AG04450 (cell line): ENCODE measurements around the gene SOWAHA. TPM values are rescaled to one million over a fixed set of nuclear protein-coding genes. Genes with fewer than 3 reads are reported as not detected.
A peak's percentile ranks its signal among the peaks of the same experiment; 100 is the strongest.

Experiments
- CTCF ChIA-PET: fragments of 300-600, 350-600 bp; formaldehyde crosslinking; extraction: SDS; loops from one replicate; lab custom pipeline; 2022; ENCODE audit warnings: antibody characterized with exemption, inconsistent platforms; lab: Charles Lee
- POLR2A ChIA-PET: fragments of 350-600 bp; formaldehyde crosslinking; extraction: SDS; loops from one replicate; lab custom pipeline; 2021; ENCODE audit warnings: antibody characterized with exemption, inconsistent platforms; lab: Yijun Ruan, JAX
- DNase-seq: peaks from one replicate; pipeline ENCODE4 v3.0.0-alpha.2; 2011; ENCODE audit warnings: low read depth, low spot score
- H3K27ac ChIP-seq: one replicate; pipeline ENCODE4 v1.5.1; 2012; ENCODE audit warnings: low read depth, low read length, control low read depth
- H3K27me3 ChIP-seq: one replicate; pipeline ENCODE4 v1.6.0; 2012; ENCODE audit warnings: low read length; ENCODE audit not compliant: control insufficient read depth, insufficient read depth
- H3K4me3 ChIP-seq: 2 replicates; pipeline ENCODE4 v1.5.1; 2011; ENCODE audit warnings: mild to moderate bottlenecking, low read depth, low read length, control low read depth
- H3K9me3 ChIP-seq: 2 replicates; pipeline ENCODE4 v1.5.1; 2012; ENCODE audit warnings: low read length; ENCODE audit not compliant: control insufficient read depth, insufficient read depth
- polyA plus RNA-seq: library from polyadenylated mRNA; depleted of rRNA; stranded (reverse); fragments of >200 nt; gene quantifications from 2 replicates; pipeline ENCODE4 v1.2.3, GENCODE V29; 2011
- TF ChIP-seq, protein P1 (sequence below): IDR thresholded peaks from 2 replicates; pipeline ENCODE4 v1.5.1; 2011; ENCODE audit warnings: low read depth, low read length, control low read depth, inconsistent platforms

The SOWAHA gene
- polyA plus RNA-seq, 1 experiment: not detected

DNA sequence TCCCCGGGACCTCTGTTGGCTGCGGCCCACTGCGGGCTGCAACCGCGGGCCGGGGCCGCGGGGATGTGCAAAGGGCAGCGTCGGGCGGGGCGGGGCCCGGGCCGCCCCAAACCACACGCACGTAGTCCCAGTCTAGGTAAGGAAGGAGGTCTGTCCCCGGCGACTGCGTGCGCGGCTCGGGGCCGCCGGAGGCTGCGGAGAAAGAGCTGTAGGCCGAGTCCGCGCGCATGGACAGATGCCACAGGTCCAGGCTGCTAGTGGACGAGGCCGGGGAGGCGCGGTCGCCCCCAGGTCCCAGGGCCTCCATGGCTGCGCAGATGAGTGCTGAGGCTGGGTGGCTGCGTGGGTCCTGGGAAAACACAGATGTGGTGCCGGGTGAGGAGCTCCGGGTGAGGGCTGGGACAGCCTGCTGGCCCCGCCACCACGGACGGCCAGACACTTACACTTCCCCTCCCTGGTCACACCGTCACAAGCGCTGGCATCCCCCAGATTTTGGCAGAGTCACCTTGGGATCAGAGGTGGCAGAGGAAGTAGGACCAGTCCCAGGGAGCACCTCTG is 12.8 kb downstream of the SOWAHA start:
- no peak for DNase-seq
- POLR2A ChIA-PET: no interaction called here
- CTCF ChIA-PET: interaction anchor here (1.2 to 5.3 kb wide), 3 partner anchors 8 to 439 kb away, joined by 3 to 35 read pairs (median 4); no protein-coding TSS in a partner anchor
- TF ChIP-seq, protein P1, sequence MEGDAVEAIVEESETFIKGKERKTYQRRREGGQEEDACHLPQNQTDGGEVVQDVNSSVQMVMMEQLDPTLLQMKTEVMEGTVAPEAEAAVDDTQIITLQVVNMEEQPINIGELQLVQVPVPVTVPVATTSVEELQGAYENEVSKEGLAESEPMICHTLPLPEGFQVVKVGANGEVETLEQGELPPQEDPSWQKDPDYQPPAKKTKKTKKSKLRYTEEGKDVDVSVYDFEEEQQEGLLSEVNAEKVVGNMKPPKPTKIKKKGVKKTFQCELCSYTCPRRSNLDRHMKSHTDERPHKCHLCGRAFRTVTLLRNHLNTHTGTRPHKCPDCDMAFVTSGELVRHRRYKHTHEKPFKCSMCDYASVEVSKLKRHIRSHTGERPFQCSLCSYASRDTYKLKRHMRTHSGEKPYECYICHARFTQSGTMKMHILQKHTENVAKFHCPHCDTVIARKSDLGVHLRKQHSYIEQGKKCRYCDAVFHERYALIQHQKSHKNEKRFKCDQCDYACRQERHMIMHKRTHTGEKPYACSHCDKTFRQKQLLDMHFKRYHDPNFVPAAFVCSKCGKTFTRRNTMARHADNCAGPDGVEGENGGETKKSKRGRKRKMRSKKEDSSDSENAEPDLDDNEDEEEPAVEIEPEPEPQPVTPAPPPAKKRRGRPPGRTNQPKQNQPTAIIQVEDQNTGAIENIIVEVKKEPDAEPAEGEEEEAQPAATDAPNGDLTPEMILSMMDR: no peak
- Histone ChIP-seq H3K27me3 (no peaks in the 10 kb centered on the region), H3K9me3 (no peaks in the 10 kb centered on the region), H3K4me3 (no peak overlapping the region), H3K27ac (no peak overlapping the region)

DNA sequence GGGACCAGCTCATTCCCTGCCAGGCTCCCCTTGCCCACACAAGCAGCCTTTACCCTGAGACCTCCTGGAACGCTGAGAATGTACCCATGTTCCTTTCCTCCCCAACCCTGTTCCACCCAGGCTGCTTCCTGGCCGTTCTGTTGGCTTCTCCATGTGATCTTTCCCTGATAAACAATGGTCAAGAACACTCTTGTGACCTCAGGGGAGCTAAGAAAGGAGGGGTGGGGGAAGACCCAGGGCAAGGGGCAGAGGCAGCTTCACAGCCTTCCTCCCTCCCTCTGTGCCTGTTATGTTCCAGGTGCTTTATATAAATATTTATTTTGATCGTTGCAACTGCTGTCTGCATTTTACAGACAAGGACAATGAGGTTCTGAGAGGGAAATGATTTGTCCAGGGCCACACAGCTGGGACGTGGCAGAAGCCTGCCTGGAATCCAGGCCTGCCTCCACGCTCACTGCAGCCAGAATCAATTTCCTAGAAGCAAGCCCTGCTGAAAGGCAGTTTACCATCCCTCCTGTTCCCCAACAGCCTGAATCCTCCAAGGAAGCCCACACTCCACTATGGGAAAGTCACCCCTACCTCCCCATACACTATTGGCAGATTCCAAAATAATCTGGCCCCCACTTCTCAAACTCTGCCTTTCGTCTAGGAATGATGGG is 13.5 kb downstream of the SOWAHA start:
- Histone ChIP-seq H3K4me3 (no peak overlapping the region), H3K27me3 (no peaks in the 10 kb centered on the region), H3K27ac (no peak overlapping the region), H3K9me3 (no peaks in the 10 kb centered on the region)
- POLR2A ChIA-PET: no interaction called here
- CTCF ChIA-PET: interaction anchor here (1.2 to 5.3 kb wide), 3 partner anchors 9 to 440 kb away, joined by 3 to 35 read pairs (median 4); no protein-coding TSS in a partner anchor
- no peak for DNase-seq
- TF ChIP-seq, protein P1: no peak

DNA sequence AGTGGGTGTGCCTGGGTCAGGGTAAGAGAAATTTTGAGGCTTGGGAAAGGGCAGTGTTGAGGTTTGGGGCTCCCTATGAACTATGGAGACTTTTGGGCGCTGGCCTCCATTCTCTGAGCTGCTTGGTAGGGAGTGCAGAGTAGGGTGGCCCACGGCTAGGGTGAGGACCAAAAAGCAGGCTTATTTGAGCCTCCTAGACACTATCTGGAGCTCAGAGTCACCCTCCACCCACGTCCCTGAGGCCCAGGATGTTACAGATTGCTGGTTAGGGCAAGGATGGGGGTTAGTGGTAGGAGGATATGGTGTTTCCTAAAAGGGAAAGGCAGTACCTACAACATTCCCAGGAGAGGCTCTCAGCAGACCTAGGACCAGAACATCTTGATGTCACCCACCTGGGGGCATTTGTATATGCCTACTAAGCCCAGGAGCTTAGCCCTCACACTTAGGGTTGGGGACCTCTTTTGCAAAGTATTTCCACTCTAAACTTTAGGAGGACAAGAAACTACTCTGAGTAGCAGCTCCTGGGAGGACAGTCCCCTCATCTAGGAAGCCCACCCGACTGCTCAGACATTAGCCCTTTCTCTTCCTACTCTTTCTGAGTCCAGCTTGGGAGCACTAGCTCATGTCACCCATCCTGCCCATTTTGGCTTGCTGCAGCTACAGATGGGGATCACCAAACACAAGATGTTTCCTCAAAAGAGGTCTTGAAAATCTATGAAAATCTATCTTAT is 15.0 kb downstream of the SOWAHA start:
- H3K9me3 ChIP-seq: no peaks in the 10 kb centered on the region
- ChIA-PET POLR2A (interaction anchor here (0.5 kb wide), 1 partner anchor 182 kb away, joined by 8 read pairs; no protein-coding TSS in a partner anchor), CTCF (interaction anchor here (0.7 to 5.9 kb wide), 10 partner anchors 8 to 389 kb away, joined by 3 to 44 read pairs (median 5); partner anchors contain the start of gene UQCRQ)
- H3K27me3 ChIP-seq: no peaks in the 10 kb centered on the region
- no peak for DNase-seq
- no peak overlapping the region for H3K4me3 ChIP-seq
- TF ChIP-seq, protein P1: no peak
- H3K27ac ChIP-seq: no peak overlapping the region

DNA sequence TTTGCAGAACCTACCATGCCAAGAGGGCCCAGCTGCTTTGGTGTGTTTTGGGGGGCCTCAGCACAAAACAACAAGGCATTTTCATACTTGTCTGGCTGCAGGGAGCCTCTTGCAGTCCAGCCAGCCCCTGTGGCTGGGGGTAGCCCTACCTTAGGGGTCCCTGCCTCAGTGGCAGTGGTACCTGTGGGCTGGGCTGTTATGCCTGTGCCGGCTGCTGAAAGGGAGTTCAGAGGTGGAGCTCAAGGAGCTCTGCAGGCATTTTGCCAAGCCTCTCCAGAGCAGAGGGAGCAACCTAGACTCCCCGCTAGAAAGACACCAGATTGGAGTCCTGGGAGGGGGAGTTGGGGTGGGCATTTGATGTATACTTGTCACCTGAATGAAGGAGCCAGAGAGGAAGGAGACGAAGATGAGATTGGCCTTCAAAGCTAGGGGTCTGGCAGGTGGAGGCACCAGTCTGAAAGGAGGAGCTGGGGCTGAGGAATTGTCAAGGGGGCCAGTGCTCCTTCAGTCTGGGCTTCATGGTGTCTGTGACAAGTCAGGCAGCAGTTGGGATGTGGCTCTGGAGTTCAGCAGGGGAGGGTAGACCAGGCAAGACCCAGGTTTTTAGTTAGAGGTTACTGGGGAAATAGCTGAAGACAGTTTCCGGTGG is 15.9 kb downstream of the SOWAHA start:
- TF ChIP-seq, protein P1: no peak
- no peak for DNase-seq
- Histone ChIP-seq H3K27me3 (no peaks in the 10 kb centered on the region), H3K9me3 (no peaks in the 10 kb centered on the region), H3K4me3 (peak overlapping the region; percentile 70), H3K27ac (no peak overlapping the region)
- ChIA-PET CTCF (interaction anchor here (0.5 to 5.9 kb wide), 21 partner anchors 9 to 443 kb away, joined by 3 to 44 read pairs (median 4); partner anchors contain the start of gene UQCRQ), POLR2A (interaction anchor here (0.5 to 2.6 kb wide), 2 partner anchors 38 to 183 kb away, joined by 8 to 12 read pairs; partner anchors contain the start of genes GDF9 and UQCRQ)
